HTERT RPE-1 (cell line): ENCODE measurements around the gene MFSD2B.
"Not testable (repeated sequence)": the region's sequence is repeated elsewhere in the genome, so short reads cannot be mapped to it uniquely, and the experiment has no call there.

ENCODE experiments used
- in situ Hi-C: fragments of 300-500 bp; cut with MboI; formaldehyde crosslinking; loops from 4 replicates; pipeline ENCODE4 v1.14.3; 2020; ENCODE audit warnings: low sequenced_read_pairs

The MFSD2B gene

DNA sequence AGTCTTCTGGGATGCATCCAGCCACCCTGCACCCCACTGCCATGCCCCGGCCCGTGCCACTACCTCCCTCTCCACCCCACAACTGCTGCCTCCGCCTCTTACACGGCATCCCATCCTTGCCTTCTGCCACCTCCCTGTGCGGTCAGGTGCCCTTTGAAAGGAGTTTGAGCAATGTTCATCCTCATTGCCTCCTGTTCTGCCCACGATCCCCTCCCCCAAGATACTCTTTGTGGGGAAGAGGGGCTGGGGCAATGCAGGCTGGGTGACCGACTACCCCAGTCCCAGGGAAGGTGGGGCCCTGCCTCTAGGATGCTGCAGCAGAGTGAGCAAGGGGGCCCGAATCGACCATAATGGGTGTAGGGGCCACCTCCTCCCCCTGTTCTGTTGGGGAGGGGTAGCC lies 8.4 kb downstream of the MFSD2B start:
- in situ Hi-C loops: no loop called here

DNA sequence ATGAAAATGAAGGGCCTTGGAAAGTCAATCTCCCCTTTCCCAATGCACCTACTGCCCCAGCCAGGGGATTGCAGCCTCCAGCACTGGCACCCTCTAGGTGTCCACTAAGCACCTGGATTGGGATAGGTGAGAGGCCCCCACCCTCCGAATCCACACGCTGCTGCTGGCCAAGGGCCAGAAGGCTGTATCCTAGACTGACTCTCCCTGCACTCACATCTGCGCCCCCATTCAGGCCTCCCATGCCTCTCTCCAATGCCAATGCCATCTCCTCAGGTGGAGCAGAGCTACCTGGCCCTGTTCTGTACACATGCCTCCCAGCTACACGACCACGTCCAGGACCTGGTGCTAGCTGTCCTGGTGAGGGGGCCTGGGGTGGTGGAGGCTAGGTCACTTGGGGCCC lies 9.8 kb downstream of the MFSD2B start:
- in situ Hi-C loops: no loop called here

DNA sequence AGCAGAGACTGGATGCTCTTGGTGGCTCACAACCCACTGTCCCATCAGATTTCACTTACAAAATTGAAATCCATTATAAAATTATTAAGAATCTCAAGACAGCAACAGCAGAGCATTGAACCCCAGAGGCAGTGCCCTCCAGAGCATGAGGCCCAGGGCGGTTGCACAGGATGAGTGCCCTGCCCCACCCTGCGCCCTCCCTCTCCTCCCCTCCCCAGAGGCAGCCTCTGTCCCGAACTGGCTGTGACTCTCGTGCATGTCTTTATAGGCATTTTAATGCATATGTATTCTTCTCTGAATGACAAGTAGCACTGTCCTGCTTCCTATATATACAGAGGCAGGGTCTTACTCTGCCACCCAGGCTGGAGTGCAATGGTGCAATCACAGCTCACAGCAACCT lies 10.4 kb downstream of the MFSD2B start:
- in situ Hi-C loops: no loop called here

DNA sequence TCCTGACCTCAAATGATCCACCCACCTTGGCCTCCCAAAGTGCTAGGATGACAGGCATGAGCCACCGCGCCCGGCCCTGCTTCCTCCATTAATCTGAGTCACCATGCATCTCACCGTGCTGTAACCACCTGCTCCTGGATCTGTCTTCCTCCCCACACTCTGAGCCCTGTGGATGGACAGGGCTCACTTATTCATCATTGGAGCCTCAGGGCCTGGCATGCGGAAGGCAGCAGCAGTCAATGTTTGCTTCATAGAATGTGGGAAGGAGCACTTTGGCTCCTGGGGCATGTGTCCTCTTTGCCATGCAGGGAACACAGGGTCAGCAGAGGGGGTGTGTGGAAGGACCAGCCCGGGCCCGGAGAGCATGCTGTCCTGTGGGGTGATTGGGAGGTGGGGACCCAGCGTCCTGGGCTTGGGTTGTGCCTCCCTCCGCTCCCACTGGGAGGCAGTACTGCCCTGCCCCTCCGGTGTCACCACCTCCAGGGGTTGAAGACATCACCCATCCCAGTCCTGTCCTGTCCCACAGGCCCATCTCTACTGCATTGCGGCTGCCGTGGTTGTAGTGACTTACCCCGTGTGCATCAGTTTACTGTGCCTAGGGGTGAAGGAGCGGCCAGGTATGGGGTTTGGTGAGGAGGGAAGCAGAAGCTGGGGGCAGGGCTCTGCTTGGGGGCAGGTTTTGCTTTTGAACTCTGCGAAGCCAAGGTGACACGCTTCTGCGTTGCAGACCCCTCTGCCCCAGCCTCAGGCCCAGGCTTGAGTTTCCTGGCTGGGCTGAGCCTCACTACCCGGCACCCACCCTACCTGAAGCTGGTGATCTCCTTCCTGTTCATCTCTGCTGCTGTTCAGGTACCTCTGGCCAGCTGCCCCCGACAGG lies 11.5 kb downstream of the MFSD2B start:
- in situ Hi-C loops: no loop called here

DNA sequence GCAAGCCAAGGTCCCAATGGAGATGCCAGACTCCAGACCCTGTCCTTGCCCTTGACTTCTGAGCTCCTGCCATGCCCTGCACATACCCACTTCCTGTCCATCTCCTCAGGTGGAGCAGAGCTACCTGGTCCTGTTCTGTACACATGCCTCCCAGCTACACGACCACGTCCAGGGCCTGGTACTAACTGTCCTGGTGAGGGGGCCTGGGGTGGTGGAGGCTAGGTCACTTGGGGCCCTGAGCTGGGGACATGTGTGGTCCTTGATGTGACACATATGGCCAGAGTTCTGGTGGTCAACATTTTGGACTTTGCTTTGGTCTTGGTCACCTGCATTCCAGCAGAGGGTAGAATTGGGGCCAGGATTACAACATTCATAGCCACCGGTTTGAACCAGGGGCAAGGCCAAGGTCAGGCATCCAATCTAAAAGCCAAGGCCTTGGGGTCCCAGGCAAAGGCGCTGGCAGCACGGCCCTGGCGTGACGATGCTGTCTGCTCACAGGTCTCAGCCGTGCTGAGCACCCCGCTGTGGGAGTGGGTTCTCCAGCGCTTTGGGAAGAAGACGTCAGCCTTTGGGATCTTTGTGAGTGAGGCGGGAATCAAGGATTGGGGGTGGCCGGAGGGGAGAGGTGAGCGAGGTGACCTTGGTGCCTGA lies 12.6 kb downstream of the MFSD2B start:
- in situ Hi-C loops: no loop called here

DNA sequence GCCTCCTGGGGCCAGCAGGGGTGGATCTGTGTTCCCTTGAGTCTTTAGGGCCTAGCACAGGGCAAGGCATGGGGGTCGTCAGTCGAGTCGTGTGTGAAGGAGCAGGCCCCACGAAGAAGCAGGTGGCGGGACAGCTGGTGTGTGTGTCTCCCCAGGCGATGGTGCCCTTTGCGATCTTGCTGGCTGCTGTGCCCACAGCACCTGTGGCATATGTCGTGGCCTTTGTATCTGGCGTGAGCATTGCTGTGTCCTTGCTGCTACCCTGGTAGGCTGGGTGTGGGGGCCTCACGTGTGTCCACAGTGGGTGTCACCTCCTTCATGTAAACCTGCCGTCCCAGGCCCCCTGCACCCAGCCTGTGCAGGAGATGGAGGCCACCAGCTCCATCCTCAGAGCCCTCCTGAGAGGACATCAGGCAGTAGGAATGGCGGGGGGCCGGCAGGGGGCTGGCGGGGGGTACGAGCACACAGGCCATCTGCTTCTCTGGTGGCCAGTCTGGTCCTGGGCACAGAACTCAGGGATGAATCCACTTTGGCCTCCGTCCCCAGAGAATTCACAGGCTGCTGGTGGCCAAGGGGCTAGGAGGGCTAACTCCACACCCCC lies 13.2 kb downstream of the MFSD2B start:
- in situ Hi-C loops: no loop called here

DNA sequence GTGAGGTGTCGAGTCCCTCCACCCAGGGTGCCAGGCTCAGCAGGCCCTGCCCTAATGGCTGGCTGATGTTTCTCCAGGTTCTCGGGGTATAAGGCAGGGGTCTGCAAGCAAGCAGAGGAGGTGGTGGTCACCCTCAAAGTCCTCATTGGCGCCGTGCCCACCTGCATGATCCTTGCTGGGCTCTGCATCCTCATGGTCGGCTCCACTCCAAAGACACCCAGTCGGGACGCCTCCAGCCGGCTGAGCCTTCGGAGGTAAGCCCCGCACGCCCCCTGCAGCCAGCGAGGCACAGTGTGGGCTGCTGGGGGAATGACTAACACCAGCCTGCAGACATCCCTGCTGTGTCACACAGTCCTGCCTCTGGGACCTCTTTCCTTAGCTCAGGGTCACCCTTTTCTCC lies 14.1 kb downstream of the MFSD2B start:
- in situ Hi-C loops: no loop called here

DNA sequence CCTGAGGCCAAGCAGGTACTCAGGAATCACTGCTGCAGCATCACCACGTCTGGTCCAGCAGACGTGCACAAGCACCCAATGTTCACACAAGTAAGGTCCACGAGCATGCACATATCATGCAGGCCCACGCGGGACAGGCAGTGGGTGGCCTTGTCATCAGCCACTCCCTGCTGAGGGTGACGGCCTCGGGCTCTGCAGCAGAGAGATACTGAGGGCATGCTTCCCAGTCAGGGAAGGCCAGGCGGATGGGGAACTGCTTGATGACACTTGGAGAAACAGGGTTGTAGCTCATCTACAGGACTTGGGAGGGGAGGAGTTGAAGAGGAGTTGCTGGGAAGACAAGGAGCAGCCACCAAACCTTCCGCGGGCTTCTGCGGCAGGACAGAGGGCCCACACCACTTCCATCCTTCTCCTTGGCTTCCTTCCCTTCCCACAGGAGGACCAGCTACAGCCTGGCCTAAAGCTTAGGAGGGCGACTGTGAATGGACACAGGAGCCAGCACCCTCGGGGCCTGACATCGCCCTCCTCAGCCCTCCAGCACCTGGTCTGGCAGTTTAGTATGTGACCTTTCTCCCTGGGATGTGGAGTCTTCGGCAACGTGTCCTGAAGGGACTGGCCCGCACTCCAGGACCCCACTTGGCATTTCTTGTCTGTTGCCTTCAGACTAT lies 15.2 kb downstream of the MFSD2B start:
- in situ Hi-C loops: no loop called here

DNA sequence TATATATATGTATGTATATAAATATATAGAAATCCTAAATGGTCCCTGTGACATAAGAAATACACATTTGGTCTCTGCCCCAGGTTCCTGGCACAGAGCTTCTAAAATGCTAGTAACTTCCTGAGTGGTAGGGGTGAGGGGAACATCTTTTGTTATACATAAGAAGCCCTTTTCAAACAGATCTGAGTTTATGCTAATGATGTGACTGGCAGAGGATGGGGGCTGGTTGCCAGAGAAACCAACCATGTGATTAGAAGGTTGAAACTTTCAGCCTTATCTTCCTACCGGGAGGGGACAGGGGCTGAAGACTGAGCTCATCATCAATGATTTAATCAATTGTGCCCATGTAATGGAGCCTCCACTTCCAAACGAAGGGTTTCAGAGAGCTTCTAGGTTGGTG lies 16.3 kb downstream of the MFSD2B start:
- in situ Hi-C loops: no loop called here

DNA sequence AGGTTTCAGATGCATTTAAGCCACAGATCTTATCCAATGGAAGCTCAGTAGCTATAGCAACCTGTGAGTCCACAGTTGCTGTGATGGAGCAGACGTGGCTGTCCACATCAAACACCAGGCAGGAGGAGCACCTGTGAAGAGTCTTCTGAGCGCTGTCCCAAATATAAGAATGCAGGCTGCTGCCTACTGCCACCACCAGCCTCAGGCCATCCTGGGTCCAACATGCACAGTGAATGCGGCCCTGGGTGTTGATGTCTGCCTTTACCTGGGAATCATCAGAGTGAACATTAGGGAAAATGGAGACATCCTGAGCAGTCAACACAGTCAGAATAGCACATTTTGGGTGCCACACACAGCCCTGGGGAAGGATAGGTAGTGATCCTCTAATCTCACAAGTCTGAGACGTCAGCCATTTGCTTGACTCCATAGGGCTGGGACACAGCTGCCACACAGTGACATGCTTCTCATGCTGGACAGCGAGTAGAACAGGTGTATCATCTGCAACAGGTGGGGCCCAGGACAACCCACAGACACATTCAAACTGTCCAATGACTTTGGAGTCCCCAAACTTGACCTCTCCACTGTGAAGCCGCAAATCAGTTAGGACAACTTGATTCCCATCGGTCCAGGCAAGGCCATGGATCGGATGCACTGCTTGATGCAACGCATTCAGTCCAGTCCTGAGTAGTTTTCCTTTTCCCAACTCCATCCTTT lies 29.1 kb downstream of the MFSD2B start:
- in situ Hi-C loops: no loop called here

DNA sequence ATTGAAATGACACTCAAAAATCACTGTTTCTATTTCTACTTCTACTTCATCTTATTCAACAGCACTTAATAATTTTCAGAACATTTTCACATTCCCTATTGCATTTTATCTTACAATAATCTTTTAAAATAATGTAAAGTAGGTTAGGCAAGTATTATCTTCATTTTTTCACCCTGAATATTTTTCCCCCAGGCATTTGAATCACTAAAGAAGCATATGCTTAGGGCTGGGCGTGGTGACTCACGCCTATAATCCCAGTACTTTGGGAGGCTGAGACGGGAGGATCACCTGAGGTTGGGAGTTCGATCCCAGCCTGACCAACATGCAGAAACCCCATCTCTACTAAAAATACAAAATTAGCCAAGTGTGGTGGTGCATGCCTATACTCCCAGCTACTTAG lies 30.6 kb downstream of the MFSD2B start:
- in situ Hi-C loops: no loop called here

DNA sequence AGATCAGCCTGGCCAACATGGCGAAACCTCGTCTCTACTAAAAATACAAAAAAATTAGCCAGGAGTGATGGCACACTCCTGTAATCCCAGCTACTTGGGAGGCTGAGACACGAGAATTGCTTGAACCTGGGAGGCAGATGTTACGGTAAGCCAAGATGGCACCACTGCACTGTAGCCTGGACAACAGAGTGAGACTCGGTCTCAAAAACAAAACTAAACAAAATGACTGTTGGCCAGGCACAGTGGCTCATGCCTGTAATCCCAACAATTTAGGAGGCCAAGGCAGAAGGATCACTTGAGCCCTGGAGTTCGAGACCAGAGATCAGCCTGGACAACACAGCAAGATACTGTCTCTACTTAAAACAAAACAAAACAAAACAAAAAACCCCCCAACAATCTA lies 33.2 kb downstream of the MFSD2B start:
- in situ Hi-C loops: not testable (repeated sequence)

DNA sequence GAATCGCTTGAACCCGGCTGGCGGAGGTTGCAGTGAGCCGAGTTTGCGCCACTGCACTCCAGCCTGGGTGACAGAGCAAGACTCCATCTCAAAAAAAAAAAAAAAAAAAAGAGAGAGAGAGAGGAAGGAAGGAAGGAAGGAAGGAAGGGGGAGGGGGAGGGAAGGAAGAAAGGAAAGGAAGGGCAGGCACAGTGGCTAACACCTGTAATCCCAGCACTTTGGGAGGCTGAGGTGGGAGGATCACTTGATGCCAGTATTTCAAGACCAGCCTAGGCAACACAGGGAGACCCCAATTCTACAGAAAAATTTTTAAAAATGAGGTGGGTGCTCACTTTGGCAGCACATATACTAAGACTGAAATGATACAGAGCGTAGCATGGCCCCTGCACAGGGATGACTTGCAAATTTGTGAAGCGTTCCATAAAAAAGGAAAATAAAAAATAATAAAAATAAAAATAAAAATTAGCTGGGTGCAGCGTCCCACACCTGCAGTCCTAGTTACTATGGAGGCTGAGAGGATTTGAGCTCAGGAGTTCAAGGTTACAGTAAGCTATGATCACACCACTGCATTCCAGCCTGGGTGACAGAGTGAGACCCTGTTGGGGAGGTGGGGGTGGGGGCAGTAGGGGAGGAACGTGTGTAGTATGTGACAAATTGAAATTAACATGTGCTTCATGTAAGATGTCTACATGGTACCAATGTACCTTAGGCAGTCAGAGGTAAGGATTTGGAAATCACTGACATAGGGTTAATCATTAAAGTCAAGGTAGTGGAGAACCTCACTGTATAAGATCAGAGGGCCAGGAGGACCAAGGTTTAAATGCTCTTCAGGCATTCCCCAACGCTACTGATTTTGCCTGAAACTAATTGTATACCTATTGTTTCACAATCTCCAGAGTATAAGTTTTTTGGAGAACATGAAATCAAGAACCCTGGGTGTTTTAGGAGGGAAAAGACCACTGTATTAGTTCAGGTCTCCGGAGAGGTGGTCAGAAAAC lies 35.9 kb downstream of the MFSD2B start:
- in situ Hi-C loops: no loop called here

DNA sequence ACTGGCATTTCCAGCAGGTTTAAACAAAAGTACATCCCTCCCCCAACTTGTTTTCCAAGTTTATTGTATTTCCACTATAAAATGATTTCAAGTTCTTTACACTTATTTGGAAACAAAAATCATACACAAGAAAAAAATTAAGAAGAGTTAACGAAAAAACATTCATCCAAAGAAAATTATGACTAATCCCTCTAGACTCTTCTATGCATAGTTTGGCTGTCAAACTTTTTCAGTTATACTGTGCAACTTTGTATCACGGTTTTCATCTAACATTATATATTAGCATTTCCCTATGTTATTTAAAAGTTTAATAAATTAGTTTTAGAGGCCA lies 36.7 kb downstream of the MFSD2B start:
- in situ Hi-C loops: no loop called here

DNA sequence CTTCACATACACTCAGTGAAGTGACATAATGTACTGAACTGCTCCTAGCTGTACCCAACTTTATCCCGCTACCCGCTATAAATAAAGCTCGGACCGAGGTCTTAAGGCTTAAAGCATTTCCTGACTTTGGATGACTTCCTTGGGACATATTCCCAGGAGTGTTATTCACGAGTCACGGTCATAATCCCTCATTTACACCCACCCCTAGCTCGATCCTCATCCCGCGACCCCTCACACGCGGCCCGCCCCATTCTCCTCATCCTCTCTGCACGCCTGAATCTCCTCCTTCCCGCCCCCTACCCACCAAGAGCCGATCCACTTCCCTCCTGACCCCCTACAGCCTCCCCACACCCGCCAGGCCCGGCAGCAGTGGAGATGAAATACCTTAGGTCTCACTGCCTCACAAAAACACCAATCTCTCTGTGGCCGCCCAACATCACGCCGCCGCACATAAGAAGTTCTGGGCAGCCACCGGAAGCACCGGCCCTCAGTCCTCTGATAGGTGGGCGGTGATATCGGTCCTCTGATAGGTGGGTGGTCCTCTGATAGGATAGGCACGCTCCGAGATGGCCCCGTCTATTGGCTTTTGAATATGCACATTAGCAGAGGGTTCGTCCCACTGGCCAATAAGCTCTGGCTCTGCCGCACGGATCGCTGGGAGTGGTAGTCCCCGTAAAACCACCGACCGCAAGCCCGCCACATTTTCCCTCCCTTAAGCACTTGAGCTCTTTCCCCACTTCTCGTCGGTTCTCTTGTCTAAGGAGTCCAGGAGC lies 37.2 kb downstream of the MFSD2B start, which contains the start of gene WDCP:
WDCP (minus strand) TSS at position 462 of the 773 bp plus-strand sequence. CDS start 7,897 bp downstream, outside the sequence.
- in situ Hi-C loops: no loop called here

DNA sequence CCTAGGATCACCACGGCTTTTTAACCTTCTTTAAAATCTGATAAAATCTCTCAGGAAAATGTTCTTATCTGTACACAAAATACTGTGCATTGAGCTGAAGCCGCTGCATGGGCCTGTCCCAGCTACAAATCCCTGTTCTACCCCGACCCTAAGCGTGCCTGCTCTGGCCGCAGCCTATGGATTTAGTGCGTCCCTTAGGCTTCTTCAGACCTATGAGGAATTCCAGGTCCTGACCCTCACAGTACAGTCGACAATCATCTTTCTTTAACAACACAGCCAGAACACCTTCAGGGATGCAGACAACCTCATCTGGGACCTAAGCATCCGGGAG lies 37.8 kb downstream of the MFSD2B start:
- in situ Hi-C loops: no loop called here

DNA sequence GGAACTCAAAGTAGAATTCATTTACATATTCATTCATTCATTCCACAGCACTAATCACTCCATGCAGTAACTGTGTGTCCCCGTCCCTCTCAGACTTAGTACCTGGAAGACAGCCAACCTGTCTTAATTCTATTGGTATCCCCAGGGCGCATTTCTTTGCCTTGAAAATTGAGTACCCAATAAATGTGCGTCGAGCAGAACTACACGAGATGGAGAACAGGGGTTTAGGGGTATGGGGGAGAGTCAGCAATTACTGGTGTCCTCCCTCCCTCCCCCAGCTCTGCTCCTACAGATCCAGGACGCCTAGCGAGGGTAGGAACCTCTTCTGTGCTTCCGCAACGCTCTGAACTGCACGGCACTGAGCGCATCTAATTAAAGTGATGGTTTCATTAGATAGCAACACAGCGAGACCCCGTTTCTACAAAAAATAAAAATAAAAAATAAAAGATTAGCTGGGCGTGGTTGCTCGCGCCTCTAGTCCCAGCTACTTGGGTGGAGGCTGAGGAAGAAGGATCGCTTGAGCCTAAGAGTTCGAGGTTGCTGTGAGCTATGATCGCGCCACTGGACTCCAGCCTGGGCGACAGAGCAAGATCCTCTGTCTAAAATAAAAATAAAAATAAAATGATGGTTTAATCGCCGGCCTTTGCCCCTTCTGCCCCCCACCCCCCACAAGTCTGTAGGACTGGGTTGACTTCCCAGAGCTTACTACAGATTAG lies 39.0 kb downstream of the MFSD2B start:
- in situ Hi-C loops: no loop called here

DNA sequence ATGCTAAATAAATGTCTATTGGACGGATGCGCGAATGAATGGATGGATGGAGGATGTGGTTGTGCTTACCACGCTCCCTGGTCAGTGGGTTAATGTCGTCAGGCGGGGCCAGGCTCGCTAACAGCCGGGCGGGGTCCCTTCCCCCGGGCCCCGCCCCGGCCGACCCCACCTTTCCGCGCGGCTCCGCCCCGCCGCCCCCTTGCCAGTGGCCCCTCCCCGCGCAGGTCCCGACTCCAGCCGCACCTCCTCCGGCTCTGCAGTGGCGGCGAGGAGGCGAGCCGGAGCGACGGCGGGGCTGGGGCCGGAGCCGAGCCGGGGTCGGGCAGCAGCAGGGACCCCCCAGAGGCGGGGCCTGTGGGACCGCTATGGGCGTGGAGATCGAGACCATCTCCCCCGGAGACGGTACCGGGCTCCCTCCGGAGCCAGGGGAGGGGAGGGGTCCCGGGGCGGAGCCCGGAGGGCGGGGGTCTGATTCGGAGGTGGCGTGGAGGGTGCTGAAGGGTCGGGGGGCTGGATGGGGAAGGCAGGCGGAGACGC lies 39.7 kb downstream of the MFSD2B start, which contains the start of gene FKBP1B:
FKBP1B (plus strand) TSS at position 257 of the 537 bp plus-strand sequence; CDS start at position 366, 109 bp downstream.
- in situ Hi-C loops: no loop called here
